ENCODE measurements around the gene ZNF778.

GRCh38 chr16:89268987-89269735 lies 51.7 kb downstream of the ZNF778 start:
- TF ChIP-seq POLR2A (IDR thresholded peaks at IDR 0.05) = no peak
- TF ChIP-seq, protein P1, sequence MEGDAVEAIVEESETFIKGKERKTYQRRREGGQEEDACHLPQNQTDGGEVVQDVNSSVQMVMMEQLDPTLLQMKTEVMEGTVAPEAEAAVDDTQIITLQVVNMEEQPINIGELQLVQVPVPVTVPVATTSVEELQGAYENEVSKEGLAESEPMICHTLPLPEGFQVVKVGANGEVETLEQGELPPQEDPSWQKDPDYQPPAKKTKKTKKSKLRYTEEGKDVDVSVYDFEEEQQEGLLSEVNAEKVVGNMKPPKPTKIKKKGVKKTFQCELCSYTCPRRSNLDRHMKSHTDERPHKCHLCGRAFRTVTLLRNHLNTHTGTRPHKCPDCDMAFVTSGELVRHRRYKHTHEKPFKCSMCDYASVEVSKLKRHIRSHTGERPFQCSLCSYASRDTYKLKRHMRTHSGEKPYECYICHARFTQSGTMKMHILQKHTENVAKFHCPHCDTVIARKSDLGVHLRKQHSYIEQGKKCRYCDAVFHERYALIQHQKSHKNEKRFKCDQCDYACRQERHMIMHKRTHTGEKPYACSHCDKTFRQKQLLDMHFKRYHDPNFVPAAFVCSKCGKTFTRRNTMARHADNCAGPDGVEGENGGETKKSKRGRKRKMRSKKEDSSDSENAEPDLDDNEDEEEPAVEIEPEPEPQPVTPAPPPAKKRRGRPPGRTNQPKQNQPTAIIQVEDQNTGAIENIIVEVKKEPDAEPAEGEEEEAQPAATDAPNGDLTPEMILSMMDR (IDR thresholded peaks at IDR 0.05) = no peak
